Erythroblast (primary cell): Measurements from ENCODE around the gene ZNF284.
"Not testable (repeated sequence)": the region's sequence is repeated elsewhere in the genome, so short reads cannot be mapped to it uniquely, and the experiment has no call there.

ENCODE experiments used
- DNase-seq, 2 experiments: peaks; one replicate each; lab custom pipeline; 2025; lab: John Stamatoyannopoulos, UW
- GATA1 ChIP-seq: IDR thresholded peaks from 2 replicates; pipeline ENCODE4 v1.6.1; 2011; ENCODE audit warnings: low read depth, mild to moderate bottlenecking, control low read depth, low read length, moderate library complexity
- POLR2A ChIP-seq: IDR thresholded peaks from 2 replicates; pipeline ENCODE4 v1.6.1; 2011; ENCODE audit warnings: mild to moderate bottlenecking, low read length

ZNF284 gene

DNA sequence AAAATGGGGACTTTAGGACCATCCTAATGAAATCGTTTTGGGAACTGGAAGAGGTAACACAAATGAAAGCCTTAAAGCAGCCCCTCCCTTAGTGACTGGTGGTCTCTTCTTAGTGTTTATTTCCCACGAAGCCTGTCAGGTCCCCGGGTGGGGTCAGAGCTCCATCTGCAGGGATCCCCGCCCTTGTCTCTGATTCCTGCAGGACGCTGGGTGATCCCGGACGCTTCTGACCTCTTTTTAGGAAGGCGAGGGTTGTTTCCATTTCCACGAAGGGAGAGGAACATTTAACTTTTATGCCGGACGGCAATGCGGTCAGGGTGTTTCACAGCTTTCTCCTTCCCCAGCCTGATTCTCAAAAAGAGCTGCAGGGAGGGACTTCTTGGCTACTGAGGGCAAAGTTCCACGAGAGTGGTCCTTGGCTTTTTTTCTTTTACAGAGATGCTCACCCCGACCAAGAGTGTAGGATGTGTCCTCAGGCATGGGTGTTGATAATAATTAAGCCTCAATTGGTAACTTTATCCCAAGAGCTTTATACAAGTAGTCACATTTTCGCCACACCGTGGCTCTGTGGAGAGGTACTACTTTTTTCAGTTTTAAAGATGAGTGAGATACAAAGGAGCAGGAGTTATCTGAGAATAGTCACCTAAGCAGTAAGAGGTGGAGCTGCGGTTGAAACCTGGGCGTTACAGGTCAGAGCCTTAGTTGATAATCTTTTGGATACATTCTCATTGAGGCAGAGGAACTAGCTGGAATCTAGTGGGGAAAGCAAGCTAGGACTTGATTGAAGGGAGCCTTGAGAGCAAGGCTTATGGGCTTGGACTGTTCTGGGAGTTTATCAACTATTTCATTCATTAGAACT, 813 bp downstream of the ZNF284 start:
- TF ChIP-seq POLR2A: no peak

DNA sequence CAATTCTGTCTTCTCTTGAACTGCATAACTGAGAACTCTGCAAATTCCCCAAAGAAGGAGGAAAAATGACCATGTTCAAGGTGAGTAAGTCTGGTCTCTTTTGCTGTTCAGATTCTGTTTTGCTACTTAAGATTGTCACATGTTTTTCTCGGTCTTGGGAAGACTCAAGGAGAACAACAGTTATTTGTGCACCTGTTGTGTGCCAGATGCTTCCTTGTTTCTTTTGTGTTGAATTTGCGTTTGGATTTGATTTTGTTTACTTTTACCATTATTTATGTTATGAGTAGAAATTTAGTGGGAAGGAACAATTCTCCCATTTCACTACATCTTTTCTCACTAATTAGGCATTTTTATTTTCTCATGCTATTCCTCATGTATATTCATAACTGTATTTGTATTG, 4.4 kb downstream of the ZNF284 start:
- TF ChIP-seq POLR2A (no peak), GATA1 (no peak)
- no peak for DNase-seq

More for the DNA sequence above, 813 bp downstream of the ZNF284 start:
- DNase-seq: peak in 1 of 2 experiments; percentile 33

DNA sequence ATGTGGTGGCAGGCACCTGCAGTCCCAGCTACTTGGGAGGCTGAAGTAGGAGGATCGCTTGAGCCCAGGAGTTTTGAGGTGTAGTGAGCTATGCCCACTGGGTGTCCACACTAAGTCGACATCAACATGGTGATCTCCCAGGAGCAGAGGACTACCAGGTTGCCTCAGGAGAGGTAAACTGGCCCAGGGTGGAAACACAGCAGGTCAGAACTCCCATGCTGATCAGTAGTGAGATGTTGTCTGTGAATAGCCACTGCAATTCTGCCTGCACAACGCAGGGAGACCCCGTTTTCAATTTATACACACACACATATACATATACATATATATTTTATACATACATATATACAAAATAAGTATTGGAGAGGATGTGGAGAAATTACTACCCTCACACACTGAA, 20.1 kb downstream of the ZNF284 start:
- TF ChIP-seq GATA1: no peak
- no peak for TF ChIP-seq POLR2A
- DNase-seq: no peak

DNA sequence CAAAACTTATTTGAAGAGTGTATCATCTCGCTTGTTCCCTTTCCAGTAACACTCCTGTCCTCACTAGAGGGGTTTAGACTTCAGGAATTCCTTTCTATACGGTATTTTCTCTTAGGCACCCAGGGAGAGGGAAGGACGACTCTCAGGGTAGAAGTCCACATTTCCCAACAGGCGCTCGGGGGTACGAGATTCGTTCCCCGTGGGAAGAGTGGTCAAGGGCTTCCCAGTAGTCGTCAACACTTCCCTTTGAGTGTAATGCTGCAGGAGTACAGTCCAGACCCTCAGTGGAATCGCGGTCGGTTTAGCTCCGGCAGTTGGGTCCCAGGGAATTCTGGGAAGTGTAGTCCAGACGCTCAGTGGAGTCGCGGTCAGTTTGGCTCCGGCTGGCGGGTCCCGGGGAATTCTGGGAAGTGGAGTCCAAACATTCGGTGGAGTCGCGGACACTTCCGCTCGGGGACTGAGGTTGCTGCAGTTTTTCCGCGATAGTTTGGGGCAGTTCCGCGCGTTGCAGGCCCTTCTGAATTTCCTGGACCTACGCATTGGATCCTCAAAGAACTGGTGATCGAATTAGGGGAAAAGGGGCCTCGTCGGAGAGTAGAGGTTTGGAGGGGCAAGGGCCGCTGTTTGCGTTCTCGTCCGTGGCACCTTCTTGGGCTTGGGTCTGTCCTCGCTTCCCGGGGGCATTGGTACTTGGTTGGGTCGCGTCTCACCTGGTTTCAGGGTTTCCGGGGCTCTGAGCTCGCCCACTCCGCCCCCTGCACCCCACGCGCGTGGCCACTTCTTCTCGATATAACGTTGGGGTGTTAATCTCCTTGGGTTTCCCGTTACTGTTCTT, 22.2 kb downstream of the ZNF284 start, which contains the start of gene ZNF224:
TSS of gene ZNF224 (plus strand) at position 431 of the 835 bp plus-strand sequence. CDS start 3,513 bp downstream, outside the sequence.
- TF ChIP-seq GATA1: no peak
- TF ChIP-seq POLR2A: peak; percentile 61
- peak; percentile 92 to 93 for DNase-seq

DNA sequence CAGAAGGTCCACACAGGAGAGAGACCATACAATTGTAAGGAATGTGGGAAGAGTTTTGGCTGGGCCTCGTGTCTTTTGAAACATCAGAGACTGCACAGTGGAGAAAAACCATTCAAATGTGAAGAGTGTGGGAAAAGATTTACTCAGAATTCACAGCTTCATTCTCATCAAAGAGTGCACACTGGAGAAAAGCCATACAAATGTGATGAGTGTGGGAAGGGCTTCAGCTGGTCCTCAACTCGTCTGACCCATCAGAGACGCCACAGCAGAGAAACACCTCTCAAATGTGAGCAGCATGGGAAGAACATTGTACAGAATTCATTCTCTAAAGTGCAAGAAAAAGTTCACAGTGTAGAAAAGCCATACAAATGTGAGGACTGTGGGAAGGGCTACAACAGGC, 35.8 kb downstream of the ZNF284 start:
- TF ChIP-seq GATA1 (no peak), POLR2A (no peak)
- no peak for DNase-seq

DNA sequence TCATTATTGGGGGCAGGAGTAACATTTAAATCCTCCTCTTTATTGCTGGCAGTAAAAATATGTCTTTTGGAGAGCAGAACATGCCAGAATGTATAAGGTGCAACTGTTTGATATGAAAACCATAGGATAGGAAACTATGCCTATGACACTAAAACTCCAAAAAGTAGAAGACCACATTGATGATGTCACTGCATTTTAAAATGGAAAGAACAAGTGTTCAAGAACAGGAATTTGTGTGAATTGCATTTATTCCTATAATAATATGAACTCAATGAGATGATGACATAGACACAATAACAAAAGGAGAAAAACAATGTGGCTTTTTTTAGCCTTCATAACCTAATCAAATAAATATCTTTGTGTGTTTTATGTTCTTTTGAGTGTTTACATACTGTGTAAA, 37.5 kb downstream of the ZNF284 start:
- TF ChIP-seq POLR2A (no peak), GATA1 (no peak)
- DNase-seq: no peak

DNA sequence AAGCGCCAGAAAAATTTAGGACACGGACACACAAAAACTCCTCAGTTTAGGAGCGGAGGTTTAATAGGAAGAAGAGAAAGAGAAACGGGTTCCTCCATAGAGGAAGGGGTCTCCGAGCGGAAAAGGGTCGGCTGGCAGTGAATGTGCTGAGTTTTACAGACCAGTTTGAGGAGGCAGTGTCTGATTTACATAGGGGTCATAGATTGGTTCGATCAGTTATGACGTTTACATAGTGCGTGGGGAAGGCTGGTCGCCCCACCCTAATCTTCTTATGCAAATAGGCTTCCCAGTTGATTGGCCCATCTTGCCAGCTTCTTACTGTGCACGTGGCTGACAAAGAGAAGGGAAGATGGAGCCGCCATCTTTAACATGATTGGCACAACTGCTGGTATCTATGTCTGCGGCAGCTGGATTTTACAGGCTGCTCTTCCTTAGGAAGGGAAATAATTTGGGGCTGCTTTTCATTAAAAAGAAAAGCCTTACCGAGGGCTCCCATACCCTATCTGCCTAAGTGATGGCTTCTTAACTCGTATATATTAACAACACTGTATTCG, 40.0 kb downstream of the ZNF284 start:
- DNase-seq: peak; percentile 52 to 84
- TF ChIP-seq GATA1: no peak
- TF ChIP-seq POLR2A: no peak

DNA sequence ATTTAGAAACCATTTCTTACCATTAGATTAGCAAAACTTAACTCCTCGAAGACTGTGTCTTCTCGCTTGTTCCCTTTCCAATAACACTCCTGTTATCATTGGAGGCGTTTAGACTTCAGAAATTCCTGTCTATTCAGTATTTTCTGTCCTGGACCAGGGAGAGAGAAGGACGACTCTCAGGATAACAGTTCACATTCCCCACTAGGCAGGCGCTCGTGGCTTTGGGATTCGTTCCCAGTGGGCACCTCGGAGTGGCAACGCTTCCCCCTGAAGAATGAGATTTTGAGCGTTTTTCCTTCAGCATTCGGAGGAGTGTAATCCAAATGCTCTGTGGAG, 40.8 kb downstream of the ZNF284 start:
- no peak for TF ChIP-seq GATA1
- TF ChIP-seq POLR2A: no peak
- DNase-seq: no peak

DNA sequence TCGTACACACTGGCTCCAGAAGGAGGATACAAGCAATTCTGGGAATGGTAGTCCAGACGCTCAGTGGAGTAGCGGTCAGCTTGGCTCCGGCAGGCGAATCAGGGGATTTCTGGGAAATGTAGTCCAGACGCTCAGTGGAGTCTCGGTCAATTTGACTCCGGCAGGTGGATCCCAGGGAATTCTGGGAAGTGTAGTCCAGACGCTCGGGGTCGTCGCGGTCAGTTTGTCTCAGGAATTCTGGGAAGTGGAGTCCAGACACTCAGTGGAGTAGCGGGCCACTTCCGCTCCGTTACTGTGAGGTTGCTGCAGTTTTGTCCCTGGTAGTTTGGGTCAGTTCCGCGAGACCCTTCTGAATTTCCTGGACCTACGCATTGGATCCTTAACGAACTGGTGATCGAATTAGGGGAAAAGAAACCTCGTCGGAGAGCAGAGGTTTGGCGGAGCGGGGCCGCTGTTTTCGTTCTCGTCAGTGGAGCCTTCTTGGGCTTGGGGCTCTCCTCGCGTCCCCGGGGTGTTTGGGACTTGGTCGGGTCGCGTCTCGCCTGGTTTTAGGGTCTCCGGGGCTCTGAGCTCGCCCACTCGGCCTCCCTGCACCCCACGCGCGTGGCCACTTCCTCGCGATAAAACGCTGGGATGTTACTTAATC, 41.3 kb downstream of the ZNF284 start, which contains the start of gene ZNF225:
TSS of gene ZNF225 (plus strand) at position 262 of the 646 bp plus-strand sequence. CDS start 2,429 bp downstream, outside the sequence.
- DNase-seq: peak; percentile 96 to 97
- TF ChIP-seq GATA1 (no peak), POLR2A (peak; percentile 72)

DNA sequence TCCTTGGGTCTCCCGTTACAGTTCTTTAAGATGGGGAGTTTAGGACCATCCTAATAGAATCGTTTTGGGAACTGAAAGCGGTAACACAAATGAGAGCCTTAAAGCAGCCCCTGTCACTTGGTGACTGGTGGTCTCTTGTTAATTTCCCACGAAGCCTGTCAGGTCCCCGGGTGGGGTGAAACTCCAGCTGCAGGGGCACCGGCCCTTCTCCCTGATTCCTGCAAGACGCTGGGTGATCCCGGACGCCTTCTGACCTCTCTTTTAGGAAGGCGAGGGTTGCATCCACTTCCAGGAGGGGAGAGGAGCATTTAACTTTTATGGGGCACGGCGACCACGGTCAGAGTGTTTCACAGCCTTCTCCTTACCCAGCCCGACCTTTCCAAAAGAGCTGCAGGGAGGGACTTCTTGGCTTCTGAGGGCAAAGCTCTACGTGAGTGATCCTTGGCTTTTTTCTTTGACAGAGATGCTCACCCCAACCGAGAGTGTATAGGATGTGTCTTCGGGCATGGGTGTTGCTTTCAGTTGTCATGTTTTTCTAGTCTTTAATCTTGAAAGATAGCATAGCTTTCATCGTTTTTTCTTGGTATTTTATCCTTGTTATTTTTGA, 41.9 kb downstream of the ZNF284 start:
- no peak for TF ChIP-seq GATA1
- no peak for TF ChIP-seq POLR2A
- DNase-seq: peak; percentile 30 to 55

DNA sequence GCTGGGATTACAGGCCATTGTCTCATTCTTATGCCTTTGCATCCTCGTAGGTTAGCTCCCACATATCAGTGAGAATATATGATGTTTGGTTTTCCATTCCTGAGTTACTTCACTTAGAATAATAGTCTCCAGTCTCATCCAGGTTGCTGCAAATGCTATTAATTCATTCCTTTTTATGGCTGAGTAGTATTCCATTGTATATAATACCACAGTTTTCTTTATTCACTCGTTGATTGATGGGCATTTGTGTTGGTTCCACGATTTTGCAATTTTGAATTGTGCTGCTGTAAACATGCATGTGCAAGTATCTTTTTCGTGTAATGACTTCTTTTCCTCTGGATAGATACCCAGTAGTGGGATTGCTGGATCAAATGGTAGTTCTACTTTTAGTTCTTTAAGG, 49.2 kb downstream of the ZNF284 start:
- not testable (repeated sequence) for DNase-seq

DNA sequence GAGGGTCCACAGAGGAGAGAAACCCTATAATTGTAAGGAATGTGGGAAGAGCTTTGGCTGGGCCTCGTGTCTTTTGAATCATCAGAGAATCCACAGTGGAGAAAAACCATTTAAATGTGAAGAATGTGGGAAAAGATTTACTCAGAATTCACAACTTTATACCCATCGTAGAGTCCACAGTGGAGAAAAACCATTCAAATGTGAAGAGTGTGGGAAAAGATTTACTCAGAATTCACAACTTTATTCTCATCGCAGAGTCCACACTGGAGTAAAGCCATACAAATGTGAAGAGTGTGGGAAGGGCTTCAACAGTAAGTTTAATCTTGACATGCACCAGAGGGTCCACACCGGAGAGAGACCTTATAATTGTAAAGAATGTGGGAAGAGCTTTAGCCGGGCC, 60.0 kb downstream of the ZNF284 start:
- no peak for DNase-seq
- no peak for TF ChIP-seq GATA1
- TF ChIP-seq POLR2A: no peak
